OCI-LY7 (cell line): Measurements from ENCODE around the gene LAYN. TPM values are rescaled to one million over a fixed set of nuclear protein-coding genes. Genes with fewer than 3 reads are reported as not detected.

ENCODE experiments used
- BruUV-seq: library from RNA; stranded (reverse); fragments of 400-500 nt; replicated peaks from 2 replicates; lab custom pipeline; 2021; lab: Mats Ljungman, UMichigan
- CTCF ChIA-PET: fragments of 300-600 bp; sonication (Branson Sonifier 250); formaldehyde crosslinking; loops from one replicate; lab custom pipeline; 2022; ENCODE audit warnings: antibody characterized with exemption; ENCODE audit not compliant: unreplicated experiment; lab: Charles Lee
- POLR2A ChIA-PET: fragments of 300-600 bp; sonication (Branson Sonifier 250); formaldehyde crosslinking; loops from one replicate; lab custom pipeline; 2022; ENCODE audit warnings: antibody characterized with exemption; lab: Charles Lee
- DNase-seq: peaks from one replicate; pipeline ENCODE4 v3.0.0-alpha.2; 2015; ENCODE audit warnings: low spot score
- H2AFZ ChIP-seq: fragments of 200-600 bp; sonication (generic), shearing (Covaris generic); 2 replicates; pipeline ENCODE4 v1.6.1; 2014; ENCODE audit warnings: mild to moderate bottlenecking, antibody characterized with exemption, low read length, moderate library complexity
- H3K27ac ChIP-seq: fragments of 200-600 bp; sonication (generic); 2 replicates; pipeline ENCODE4 v1.5.1; 2014; ENCODE audit warnings: mixed run types, low read depth, mild to moderate bottlenecking, moderate library complexity, low read length, inconsistent platforms; ENCODE audit not compliant: poor library complexity, severe bottlenecking
- H3K36me3 ChIP-seq: fragments of 200-600 bp; sonication (generic); 2 replicates; pipeline ENCODE4 v1.6.1; 2014; ENCODE audit warnings: mild to moderate bottlenecking, antibody characterized with exemption, low read length, moderate library complexity, mixed read lengths; ENCODE audit not compliant: insufficient read depth
- H3K4me1 ChIP-seq: fragments of 200-600 bp; sonication (generic); 2 replicates; pipeline ENCODE4 v1.5.1; 2014; ENCODE audit warnings: mild to moderate bottlenecking, low read length; ENCODE audit not compliant: insufficient read depth, poor library complexity, severe bottlenecking
- H3K4me2 ChIP-seq: fragments of 200-600 bp; sonication (generic); 2 replicates; pipeline ENCODE4 v1.6.1; 2014; ENCODE audit warnings: mild to moderate bottlenecking, low read length
- H3K4me3 ChIP-seq: fragments of 200-600 bp; sonication (generic); 2 replicates; pipeline ENCODE4 v1.5.1; 2014; ENCODE audit warnings: mild to moderate bottlenecking, low read depth, low read length; ENCODE audit not compliant: poor library complexity, severe bottlenecking
- H3K79me2 ChIP-seq: fragments of 200-600 bp; sonication (generic); 2 replicates; pipeline ENCODE4 v1.6.1; 2016; ENCODE audit warnings: low read depth, mild to moderate bottlenecking, low read length, moderate library complexity, mixed read lengths; ENCODE audit not compliant: insufficient read depth
- H3K9me2 ChIP-seq: fragments of 200-600 bp; sonication (generic); 2 replicates; pipeline ENCODE4 v1.6.1; 2016; ENCODE audit warnings: mild to moderate bottlenecking, low read length, mixed read lengths; ENCODE audit not compliant: insufficient read depth
- H3K9me3 ChIP-seq: fragments of 200-600 bp; sonication (generic); 2 replicates; pipeline ENCODE4 v1.6.1; 2014; ENCODE audit warnings: mild to moderate bottlenecking, mixed run types, low read length, mixed read lengths
- H4K20me1 ChIP-seq: fragments of 200-600 bp; sonication (generic); 2 replicates; pipeline ENCODE4 v1.6.1; 2014; ENCODE audit warnings: mild to moderate bottlenecking, antibody characterized with exemption, low read length, moderate library complexity, mixed read lengths; ENCODE audit not compliant: insufficient read depth
- EZH2phosphoT487 ChIP-seq: fragments of 200-600 bp; sonication (generic); IDR thresholded peaks from 2 replicates; pipeline ENCODE4 v1.6.1; 2018; ENCODE audit warnings: low read depth, borderline replicate concordance, mild to moderate bottlenecking, mixed run types, antibody characterized with exemption, low read length, moderate library complexity, mixed read lengths
- intact Hi-C: fragments of 100-400 bp; cut with micrococcal nuclease; formaldehyde crosslinking; loops from one replicate; pipeline ENCODE4 v1.10.0; 2022; ENCODE audit not compliant: unreplicated experiment
- total RNA-seq, 2 experiments: library from RNA; depleted of rRNA in 1 of 2; stranded (reverse); fragments of >200 nt in 1 of 2; shearing (Covaris generic) in 1 of 2; gene quantifications; 2 replicates each; pipeline ENCODE4 v1.2.3, GENCODE V29; 2014 to 2022
- TF ChIP-seq, protein P1 (sequence below): fragments of 200-600 bp; sonication (generic); conservative IDR thresholded peaks from 2 replicates; pipeline ENCODE4 v1.5.1; 2014; ENCODE audit warnings: mild to moderate bottlenecking, antibody characterized with exemption, low read length, moderate library complexity, mixed read lengths

The LAYN gene
- total RNA-seq, 2 experiments from 2014 or later = not detected

DNA sequence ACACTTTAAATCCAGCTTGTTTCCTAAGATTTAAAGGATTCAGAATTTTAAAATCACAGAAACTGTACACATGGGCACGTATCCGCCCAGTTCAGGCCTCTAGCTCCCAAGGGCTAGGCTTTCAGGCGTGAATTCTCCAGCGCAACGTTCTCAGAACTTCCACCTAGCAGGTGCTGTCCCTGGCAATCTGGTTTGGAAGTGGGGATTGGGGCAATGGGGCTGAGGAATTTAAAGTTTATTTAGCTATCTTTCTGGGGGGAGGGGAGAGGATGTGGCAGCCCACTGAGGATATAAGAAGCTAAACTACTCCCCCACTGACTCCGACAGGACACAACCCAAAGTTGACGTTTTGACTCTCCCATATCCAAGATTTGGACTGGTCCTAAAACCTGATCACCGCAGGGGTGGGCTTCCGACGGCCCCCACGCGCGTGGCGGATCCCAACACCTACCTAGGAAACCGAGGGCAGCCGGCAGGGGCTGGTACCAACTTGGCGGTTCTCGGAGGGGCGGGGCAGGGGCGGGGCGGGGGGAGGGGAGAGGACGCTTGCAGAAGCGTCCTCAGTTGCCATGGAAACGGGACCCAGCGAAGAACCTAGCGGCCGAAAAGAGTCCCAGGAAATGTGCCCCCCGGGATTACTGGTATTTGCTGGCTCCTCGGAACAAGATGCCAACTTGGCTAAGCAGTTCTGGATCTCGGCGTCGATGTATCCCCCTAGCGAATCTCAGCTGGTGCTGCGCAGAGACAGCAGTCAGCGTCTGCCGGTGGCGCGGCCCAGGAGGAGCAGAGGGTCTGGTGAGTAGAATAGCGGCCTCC, 26.1 kb upstream of the LAYN start, which contains the start of gene HOATZ:
Gene HOATZ, plus strand, starts transcription at position 563 of the 816 bp plus-strand sequence. Its CDS starts 7 bp downstream, at position 570.
- Histone ChIP-seq H3K27ac (no peak within 1 kb of the TSS), H3K36me3 (no peaks in the 10 kb centered on the region), H3K4me1 (no peaks in the 10 kb centered on the region), H3K4me3 (no peak within 1 kb of the TSS), H3K9me2 (no peaks in the 10 kb centered on the region), H3K4me2 (peak within 1 kb of the TSS; percentile 45; the same call in 1 of the 2 replicates), H3K79me2 (no peaks in the 10 kb centered on the region), H4K20me1 (no peaks in the 10 kb centered on the region; the same call in 1 of the 2 replicates), H3K9me3 (no peaks in the 10 kb centered on the region), H2AFZ (no peak within 1 kb of the TSS)
- no TSS peak for BruUV-seq
- no peak for DNase-seq
- ChIA-PET CTCF (no interaction called here), POLR2A (interaction anchor here (0.6 kb wide), 1 partner anchor 358 kb away, joined by 4 read pairs; no protein-coding TSS in a partner anchor)
- intact Hi-C loops = no loop called here
- no peak for TF ChIP-seq EZH2phosphoT487
- TF ChIP-seq, protein P1, sequence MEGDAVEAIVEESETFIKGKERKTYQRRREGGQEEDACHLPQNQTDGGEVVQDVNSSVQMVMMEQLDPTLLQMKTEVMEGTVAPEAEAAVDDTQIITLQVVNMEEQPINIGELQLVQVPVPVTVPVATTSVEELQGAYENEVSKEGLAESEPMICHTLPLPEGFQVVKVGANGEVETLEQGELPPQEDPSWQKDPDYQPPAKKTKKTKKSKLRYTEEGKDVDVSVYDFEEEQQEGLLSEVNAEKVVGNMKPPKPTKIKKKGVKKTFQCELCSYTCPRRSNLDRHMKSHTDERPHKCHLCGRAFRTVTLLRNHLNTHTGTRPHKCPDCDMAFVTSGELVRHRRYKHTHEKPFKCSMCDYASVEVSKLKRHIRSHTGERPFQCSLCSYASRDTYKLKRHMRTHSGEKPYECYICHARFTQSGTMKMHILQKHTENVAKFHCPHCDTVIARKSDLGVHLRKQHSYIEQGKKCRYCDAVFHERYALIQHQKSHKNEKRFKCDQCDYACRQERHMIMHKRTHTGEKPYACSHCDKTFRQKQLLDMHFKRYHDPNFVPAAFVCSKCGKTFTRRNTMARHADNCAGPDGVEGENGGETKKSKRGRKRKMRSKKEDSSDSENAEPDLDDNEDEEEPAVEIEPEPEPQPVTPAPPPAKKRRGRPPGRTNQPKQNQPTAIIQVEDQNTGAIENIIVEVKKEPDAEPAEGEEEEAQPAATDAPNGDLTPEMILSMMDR = no peak

- Histone ChIP-seq H3K9me3 (no peaks in the 10 kb centered on the region), H3K9me2 (no peaks in the 10 kb centered on the region), H2AFZ (no peak overlapping the region), H3K4me2 (no peak overlapping the region), H3K79me2 (no peaks in the 10 kb centered on the region), H3K4me1 (no peaks in the 10 kb centered on the region), H3K36me3 (no peaks in the 10 kb centered on the region), H4K20me1 (no peaks in the 10 kb centered on the region; the same call in 1 of the 2 replicates), H3K4me3 (no peak overlapping the region), H3K27ac (no peak overlapping the region)
- BruUV-seq = no TSS peak
- no peak for TF ChIP-seq EZH2phosphoT487
- TF ChIP-seq, protein P1 = no peak
- DNase-seq = no peak
- CTCF ChIA-PET = interaction anchor here (1.0 kb wide), 1 partner anchor 9 kb away, joined by 3 read pairs; no protein-coding TSS in a partner anchor
- POLR2A ChIA-PET = no interaction called here
- intact Hi-C loops = no loop called here
Observed at GRCh38 chr11:111515591-111515990, 24.9 kb upstream of the LAYN start.
